ENCODE data around the gene RPA4. TPM values are rescaled to one million over a fixed set of nuclear protein-coding genes. Genes with fewer than 3 reads are reported as not detected.

RPA4 gene
- total RNA-seq, 1 donor from 2014 or later, result 1.3 TPM

DNA sequence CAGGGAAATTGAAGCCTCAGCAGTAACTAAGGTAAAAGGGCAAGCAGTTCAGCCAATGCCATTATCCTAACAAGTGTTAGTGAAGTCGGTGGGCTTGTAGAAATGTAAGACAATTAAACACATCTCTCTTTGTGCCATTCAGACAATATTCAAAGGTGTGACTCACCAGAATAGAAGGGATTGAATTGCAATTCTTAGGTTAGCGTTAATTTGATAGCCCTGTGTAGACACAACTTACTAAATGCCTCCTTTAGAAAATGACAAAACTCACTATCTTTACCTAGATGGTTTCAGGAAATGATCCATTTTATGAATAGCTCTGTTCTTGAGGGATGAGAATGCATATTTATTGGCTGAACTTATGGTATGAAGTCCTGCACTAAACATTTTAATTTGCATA lies 35.2 kb downstream of the RPA4 start:
- Histone ChIP-seq H3K27ac (no peak overlapping the region), H3K4me3 (no peak overlapping the region), H3K9me3 (no peaks in the 10 kb centered on the region), H3K36me3 (no peaks in the 10 kb centered on the region), H3K27me3 (no peaks in the 10 kb centered on the region), H3K4me1 (no peaks in the 10 kb centered on the region)
- intact Hi-C loops (cut with DNase I), result no loop called here
- ATAC-seq (no peak), DNase-seq (no peak)
- TF ChIP-seq, protein P1, sequence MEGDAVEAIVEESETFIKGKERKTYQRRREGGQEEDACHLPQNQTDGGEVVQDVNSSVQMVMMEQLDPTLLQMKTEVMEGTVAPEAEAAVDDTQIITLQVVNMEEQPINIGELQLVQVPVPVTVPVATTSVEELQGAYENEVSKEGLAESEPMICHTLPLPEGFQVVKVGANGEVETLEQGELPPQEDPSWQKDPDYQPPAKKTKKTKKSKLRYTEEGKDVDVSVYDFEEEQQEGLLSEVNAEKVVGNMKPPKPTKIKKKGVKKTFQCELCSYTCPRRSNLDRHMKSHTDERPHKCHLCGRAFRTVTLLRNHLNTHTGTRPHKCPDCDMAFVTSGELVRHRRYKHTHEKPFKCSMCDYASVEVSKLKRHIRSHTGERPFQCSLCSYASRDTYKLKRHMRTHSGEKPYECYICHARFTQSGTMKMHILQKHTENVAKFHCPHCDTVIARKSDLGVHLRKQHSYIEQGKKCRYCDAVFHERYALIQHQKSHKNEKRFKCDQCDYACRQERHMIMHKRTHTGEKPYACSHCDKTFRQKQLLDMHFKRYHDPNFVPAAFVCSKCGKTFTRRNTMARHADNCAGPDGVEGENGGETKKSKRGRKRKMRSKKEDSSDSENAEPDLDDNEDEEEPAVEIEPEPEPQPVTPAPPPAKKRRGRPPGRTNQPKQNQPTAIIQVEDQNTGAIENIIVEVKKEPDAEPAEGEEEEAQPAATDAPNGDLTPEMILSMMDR (IDR thresholded peaks at IDR 0.05), result no peak

DNA sequence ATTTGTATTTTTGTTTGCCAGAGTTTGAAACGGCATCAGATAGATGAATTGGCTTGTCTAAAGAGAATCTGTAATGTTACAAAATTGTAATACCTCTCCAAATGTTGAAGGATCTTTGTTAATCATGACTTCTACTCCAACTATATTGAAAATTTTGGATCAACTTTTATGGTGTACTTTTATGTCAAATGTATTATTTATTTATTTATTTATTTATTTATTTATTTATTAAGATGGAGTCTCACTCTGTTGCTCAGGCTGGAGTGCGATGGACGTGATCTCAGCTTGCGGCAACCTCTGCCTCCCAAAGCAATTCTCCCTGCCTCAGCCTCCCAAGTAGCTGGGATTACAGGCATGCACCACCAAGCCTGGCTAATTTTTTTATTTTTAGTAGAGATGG lies 36.0 kb downstream of the RPA4 start:
- Histone ChIP-seq H3K27ac (no peak overlapping the region), H3K9me3 (no peaks in the 10 kb centered on the region), H3K27me3 (no peaks in the 10 kb centered on the region), H3K36me3 (no peaks in the 10 kb centered on the region), H3K4me1 (no peaks in the 10 kb centered on the region), H3K4me3 (no peak overlapping the region)
- DNase-seq (no peak), ATAC-seq (no peak)
- TF ChIP-seq, protein P1 (IDR thresholded peaks at IDR 0.05), result no peak
- intact Hi-C loops (cut with DNase I), result no loop called here

DNA sequence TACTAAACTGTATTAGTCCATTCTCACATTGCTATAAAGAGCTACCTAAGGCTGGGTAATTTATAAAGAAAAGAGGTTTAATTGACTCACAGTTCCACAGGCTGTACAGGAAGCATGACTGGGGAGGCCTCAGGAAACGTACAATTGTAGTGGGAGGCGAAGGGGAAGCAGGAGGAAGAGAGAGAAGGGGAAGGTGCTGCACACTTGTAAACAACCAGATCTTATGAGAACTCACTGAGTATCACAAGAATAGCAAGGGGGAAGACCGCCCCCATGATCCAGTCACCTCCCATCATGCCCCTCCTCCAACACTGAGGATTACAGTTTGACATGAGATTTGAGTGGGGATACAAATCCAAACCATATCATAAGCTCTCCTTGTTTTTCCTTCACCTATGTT lies 40.9 kb downstream of the RPA4 start:
- TF ChIP-seq, protein P1 (IDR thresholded peaks at IDR 0.05), result no peak
- H3K36me3 ChIP-seq, result no peaks in the 10 kb centered on the region
- H3K4me3 ChIP-seq, result no peak overlapping the region
- no peaks in the 10 kb centered on the region for H3K9me3 ChIP-seq
- intact Hi-C loops (cut with DNase I), result no loop called here
- DNase-seq, result no peak
- H3K27ac ChIP-seq, result no peak overlapping the region
- no peaks in the 10 kb centered on the region for H3K4me1 ChIP-seq
- no peak for ATAC-seq
- H3K27me3 ChIP-seq, result no peaks in the 10 kb centered on the region

DNA sequence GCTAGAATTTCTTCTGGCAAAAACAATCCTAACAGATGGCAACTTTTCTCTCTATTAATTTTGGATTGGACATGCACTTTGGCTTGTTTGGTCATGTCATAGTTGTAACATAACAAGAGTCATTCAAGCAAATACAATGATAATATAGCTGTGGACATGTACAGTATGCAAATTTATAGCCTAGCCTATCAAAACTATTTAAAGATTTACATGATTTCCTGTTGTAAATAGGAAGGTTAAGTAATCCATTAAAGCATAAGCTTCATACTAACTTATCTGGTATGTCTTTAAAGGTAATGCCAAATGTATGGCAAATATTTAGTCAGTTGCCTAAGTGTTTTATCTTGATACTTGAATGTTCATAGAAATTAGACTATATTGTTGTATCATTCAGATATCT lies 45.3 kb downstream of the RPA4 start:
- Histone ChIP-seq H3K9me3 (no peaks in the 10 kb centered on the region), H3K27ac (no peak overlapping the region), H3K36me3 (no peaks in the 10 kb centered on the region), H3K4me3 (no peak overlapping the region), H3K27me3 (no peaks in the 10 kb centered on the region), H3K4me1 (no peaks in the 10 kb centered on the region)
- intact Hi-C loops (cut with DNase I), result no loop called here
- ATAC-seq (no peak), DNase-seq (no peak)
- TF ChIP-seq, protein P1 (IDR thresholded peaks at IDR 0.05), result no peak

Other genes with a start within 250 kb of the RPA4 start
- 32.9 TPM for gene DIAPH2, start 199.1 kb upstream of the RPA4 start, total RNA-seq

Data from upper lobe of right lung (tissue), 1 donor.